ENCODE data around the gene KCNC1. TPM values are rescaled to one million over a fixed set of nuclear protein-coding genes. Genes with fewer than 3 reads are reported as not detected.

KCNC1 gene
- total RNA-seq, 4 donors from 2014 or later, result 0.27 to 0.77 TPM; not detected in 2

DNA sequence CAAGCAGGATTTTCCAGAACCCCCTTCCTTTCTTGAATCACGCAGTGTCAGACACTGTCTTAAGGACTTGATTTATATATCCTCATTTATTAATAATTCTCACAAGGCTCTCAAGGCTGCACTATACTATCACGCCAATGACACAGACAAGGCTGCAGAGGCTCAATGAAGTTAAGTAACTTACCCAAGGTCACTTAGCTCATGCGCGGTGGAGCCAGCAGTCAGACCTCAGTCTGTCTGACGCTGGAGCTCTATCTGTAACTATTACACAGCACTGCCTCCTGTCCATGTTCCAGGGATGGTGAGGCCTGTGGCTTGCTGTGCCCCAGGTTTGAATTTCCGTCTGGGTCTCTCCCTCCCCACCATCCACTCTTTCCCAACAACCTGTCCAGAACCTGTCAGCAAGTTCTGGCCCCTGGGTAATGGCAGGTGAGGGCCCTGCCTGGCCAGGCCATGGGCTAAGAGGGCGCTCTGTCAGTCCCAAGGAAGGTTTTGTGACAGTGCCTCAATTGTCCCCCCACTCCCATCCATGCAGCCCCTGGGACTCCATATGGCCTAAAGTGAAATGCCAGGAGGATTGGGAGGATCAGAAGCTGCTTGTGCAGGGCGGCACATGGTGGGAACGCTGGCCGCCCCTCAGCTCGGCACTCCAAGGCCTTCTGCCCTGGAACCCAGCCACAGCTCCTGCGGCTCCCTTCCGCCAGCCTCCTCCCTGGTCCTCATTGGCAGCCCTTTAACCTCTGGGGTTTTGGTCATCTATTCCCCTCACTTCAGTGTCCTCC lies 8.6 kb downstream of the KCNC1 start:
- Histone ChIP-seq H3K36me3 (no peaks in the 10 kb centered on the region), H3K4me1 (no peaks in the 10 kb centered on the region), H3K27ac (no peak overlapping the region), H3K27me3 (peaks cover 84% of the 10 kb centered on the region), H3K4me3 (no peak overlapping the region), H3K9me3 (no peaks in the 10 kb centered on the region)
- TF ChIP-seq POLR2AphosphoS5 (IDR thresholded peaks at IDR 0.05) (no peak), POLR2A (IDR thresholded peaks at IDR 0.05) (no peak), EP300 (IDR thresholded peaks at IDR 0.05) (no peak)
- TF ChIP-seq, protein P1, sequence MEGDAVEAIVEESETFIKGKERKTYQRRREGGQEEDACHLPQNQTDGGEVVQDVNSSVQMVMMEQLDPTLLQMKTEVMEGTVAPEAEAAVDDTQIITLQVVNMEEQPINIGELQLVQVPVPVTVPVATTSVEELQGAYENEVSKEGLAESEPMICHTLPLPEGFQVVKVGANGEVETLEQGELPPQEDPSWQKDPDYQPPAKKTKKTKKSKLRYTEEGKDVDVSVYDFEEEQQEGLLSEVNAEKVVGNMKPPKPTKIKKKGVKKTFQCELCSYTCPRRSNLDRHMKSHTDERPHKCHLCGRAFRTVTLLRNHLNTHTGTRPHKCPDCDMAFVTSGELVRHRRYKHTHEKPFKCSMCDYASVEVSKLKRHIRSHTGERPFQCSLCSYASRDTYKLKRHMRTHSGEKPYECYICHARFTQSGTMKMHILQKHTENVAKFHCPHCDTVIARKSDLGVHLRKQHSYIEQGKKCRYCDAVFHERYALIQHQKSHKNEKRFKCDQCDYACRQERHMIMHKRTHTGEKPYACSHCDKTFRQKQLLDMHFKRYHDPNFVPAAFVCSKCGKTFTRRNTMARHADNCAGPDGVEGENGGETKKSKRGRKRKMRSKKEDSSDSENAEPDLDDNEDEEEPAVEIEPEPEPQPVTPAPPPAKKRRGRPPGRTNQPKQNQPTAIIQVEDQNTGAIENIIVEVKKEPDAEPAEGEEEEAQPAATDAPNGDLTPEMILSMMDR (IDR thresholded peaks at IDR 0.05), result no peak
- no peak for ATAC-seq
- WGBS, 2 donors (ENCODE audit: low coverage in 1 of 2), result 81 to 93% methylated on average over 5 to 8 of the region's 13 CpGs

DNA sequence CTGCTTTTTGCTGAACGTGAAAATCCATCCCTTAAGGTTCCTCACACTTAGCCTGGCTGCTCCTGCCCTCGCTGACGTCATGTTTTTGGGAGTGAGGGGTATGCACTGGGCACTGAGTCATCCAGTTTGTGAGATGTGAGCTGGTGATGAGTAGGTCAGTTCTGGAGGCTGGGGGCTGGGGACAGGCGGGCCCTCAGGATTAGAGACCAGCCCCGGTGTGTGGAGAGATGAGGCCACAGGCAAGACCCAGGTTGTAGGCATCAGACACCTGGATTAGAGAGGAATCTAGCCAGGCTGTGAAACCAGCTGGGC lies 9.2 kb downstream of the KCNC1 start:
- H3K27me3 ChIP-seq, result peaks cover 80% of the 10 kb centered on the region
- no peaks in the 10 kb centered on the region for H3K9me3 ChIP-seq
- H3K4me3 ChIP-seq, result no peak overlapping the region
- no peak overlapping the region for H3K27ac ChIP-seq
- no peaks in the 10 kb centered on the region for H3K4me1 ChIP-seq
- ATAC-seq, result no peak
- TF ChIP-seq POLR2AphosphoS5 (IDR thresholded peaks at IDR 0.05) (no peak), EP300 (IDR thresholded peaks at IDR 0.05) (no peak), POLR2A (IDR thresholded peaks at IDR 0.05) (no peak)
- TF ChIP-seq, protein P1 (IDR thresholded peaks at IDR 0.05), result no peak
- no peaks in the 10 kb centered on the region for H3K36me3 ChIP-seq
- WGBS, 2 donors (ENCODE audit: low coverage in 1 of 2), result no CpG with 5 or more reads among the region's 5 CpGs

DNA sequence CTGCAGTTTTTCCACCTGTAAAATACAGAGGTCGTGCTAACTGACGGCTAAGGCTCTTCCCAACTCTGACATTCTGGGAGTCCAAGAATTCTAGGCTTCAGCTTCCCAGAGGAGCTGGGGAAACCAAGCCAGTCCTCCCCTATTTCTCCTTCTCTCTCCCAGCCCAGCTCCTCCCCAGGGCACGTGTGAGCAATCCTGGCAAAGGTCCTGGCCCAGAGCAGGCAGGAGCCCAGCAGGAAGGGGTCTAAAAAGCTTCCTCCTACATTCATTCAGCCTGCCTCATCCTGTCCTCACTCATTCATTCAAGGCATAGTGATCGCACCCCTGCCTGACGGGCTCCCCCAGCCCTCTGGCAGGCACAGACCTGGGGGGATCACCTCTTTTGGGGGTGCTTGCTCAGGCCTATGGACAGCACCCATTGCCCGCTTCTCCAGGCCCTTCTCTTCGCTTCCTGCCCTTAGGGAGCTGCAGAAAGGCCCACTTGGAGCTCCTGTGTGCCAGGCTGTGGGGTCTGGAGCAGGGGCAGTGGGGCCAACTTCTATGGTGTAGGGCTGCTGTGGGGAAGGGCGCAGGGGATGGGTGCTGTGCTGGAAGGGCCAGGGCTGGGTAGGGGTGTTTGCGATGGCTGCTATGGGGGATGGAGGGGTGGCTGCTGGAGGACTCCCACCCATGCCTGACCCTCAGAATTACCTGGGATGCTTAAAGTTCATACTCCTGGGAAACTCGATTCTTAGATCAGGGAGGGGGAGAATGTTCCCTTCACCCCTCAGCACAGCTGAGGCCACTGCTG lies 9.8 kb downstream of the KCNC1 start:
- no peak overlapping the region for H3K27ac ChIP-seq
- ATAC-seq, result no peak
- H3K9me3 ChIP-seq, result no peaks in the 10 kb centered on the region
- no peaks in the 10 kb centered on the region for H3K36me3 ChIP-seq
- TF ChIP-seq POLR2A (IDR thresholded peaks at IDR 0.05) (no peak), EP300 (IDR thresholded peaks at IDR 0.05) (no peak), POLR2AphosphoS5 (IDR thresholded peaks at IDR 0.05) (no peak)
- TF ChIP-seq, protein P1 (IDR thresholded peaks at IDR 0.05), result no peak
- WGBS, 2 donors (ENCODE audit: low coverage in 1 of 2), result 44 to 66% methylated on average over 3 to 4 of the region's 10 CpGs
- H3K4me1 ChIP-seq, result no peaks in the 10 kb centered on the region
- peaks cover 74% of the 10 kb centered on the region for H3K27me3 ChIP-seq
- no peak overlapping the region for H3K4me3 ChIP-seq

DNA sequence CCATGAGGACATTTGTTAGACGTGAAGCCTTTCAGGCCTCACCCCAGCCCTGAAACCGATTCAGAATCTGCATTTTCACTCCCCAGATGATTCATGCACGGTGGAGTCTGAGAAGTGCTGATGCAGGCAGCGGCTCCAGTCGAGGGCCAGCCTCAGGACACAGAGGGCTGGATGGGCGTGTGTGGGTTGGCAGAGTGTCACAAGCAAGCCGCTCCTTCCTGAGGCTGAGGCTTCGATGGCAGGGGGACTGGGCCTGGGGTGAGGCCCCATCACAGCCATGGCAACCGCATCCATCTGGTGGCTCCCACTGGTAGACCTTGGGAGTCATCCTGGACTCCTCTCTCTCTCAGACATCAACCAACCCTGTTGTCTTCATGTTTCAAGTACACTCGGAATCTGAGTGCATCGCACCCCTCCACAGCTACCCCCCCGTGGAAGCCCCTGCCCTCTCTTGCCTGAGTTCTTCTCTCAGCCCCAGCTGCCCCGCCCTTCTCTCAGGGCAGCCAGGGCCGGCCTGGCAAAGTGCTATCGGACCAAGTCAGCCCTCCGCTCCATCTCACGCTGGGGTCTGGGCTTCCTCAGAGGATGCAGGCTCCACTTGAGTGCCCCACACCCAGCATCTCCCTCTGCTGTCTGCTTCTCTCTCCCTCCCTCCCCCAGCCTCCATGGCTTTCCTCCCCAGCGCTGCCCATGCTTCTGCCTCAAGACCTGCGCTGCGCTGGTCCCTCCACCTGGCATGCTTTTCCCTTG lies 10.6 kb downstream of the KCNC1 start:
- H3K9me3 ChIP-seq, result no peaks in the 10 kb centered on the region
- H3K4me1 ChIP-seq, result no peaks in the 10 kb centered on the region
- H3K27me3 ChIP-seq, result peaks cover 65% of the 10 kb centered on the region
- no peak for ATAC-seq
- H3K27ac ChIP-seq, result no peak overlapping the region
- no peaks in the 10 kb centered on the region for H3K36me3 ChIP-seq
- WGBS, 2 donors (ENCODE audit: low coverage in 1 of 2), result 88% methylated on average over 14 of the region's 20 CpGs; no CpG with 5 or more reads in 1 of the 2 donors
- TF ChIP-seq POLR2A (IDR thresholded peaks at IDR 0.05) (no peak), POLR2AphosphoS5 (IDR thresholded peaks at IDR 0.05) (no peak)
- TF ChIP-seq, protein P1 (IDR thresholded peaks at IDR 0.05), result no peak
- H3K4me3 ChIP-seq, result no peak overlapping the region
